ENCODE results near the gene PAGE1. TPM values are rescaled to one million over a fixed set of nuclear protein-coding genes. Genes with fewer than 3 reads are reported as not detected.

PAGE1 gene
- total RNA-seq, 1 experiment from 2014 or later, result not detected

GRCh38 chrX:49727847-49728246 lies 32.1 kb upstream of the PAGE1 start:
- Mint-ChIP-seq H3K4me1 (peaks cover 17% of the 10 kb centered on the region), H3K4me3 (no peak overlapping the region), H3K9me3 (no peaks in the 10 kb centered on the region), H3K27ac (no peak overlapping the region), H3K36me3 (no peaks in the 10 kb centered on the region), H3K27me3 (ENCODE audit: low read depth) (no peaks in the 10 kb centered on the region)
- TF ChIP-seq ESRRA (CRISPR knock-in tag; IDR thresholded peaks at IDR 0.05; ENCODE audit: borderline replicate concordance) (no peak), EMX1 (CRISPR knock-in tag; IDR thresholded peaks at IDR 0.05) (no peak), ZNF671 (CRISPR knock-in tag; IDR thresholded peaks at IDR 0.05) (no peak), NFATC4 (CRISPR knock-in tag; IDR thresholded peaks at IDR 0.05) (no peak), ZSCAN18 (CRISPR knock-in tag; IDR thresholded peaks at IDR 0.05) (no peak)
- TF ChIP-seq, protein P1, sequence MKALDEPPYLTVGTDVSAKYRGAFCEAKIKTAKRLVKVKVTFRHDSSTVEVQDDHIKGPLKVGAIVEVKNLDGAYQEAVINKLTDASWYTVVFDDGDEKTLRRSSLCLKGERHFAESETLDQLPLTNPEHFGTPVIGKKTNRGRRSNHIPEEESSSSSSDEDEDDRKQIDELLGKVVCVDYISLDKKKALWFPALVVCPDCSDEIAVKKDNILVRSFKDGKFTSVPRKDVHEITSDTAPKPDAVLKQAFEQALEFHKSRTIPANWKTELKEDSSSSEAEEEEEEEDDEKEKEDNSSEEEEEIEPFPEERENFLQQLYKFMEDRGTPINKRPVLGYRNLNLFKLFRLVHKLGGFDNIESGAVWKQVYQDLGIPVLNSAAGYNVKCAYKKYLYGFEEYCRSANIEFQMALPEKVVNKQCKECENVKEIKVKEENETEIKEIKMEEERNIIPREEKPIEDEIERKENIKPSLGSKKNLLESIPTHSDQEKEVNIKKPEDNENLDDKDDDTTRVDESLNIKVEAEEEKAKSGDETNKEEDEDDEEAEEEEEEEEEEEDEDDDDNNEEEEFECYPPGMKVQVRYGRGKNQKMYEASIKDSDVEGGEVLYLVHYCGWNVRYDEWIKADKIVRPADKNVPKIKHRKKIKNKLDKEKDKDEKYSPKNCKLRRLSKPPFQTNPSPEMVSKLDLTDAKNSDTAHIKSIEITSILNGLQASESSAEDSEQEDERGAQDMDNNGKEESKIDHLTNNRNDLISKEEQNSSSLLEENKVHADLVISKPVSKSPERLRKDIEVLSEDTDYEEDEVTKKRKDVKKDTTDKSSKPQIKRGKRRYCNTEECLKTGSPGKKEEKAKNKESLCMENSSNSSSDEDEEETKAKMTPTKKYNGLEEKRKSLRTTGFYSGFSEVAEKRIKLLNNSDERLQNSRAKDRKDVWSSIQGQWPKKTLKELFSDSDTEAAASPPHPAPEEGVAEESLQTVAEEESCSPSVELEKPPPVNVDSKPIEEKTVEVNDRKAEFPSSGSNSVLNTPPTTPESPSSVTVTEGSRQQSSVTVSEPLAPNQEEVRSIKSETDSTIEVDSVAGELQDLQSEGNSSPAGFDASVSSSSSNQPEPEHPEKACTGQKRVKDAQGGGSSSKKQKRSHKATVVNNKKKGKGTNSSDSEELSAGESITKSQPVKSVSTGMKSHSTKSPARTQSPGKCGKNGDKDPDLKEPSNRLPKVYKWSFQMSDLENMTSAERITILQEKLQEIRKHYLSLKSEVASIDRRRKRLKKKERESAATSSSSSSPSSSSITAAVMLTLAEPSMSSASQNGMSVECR (CRISPR knock-in tag; IDR thresholded peaks at IDR 0.05; ENCODE audit: borderline replicate concordance), result no peak
- TF ChIP-seq, protein P2, sequence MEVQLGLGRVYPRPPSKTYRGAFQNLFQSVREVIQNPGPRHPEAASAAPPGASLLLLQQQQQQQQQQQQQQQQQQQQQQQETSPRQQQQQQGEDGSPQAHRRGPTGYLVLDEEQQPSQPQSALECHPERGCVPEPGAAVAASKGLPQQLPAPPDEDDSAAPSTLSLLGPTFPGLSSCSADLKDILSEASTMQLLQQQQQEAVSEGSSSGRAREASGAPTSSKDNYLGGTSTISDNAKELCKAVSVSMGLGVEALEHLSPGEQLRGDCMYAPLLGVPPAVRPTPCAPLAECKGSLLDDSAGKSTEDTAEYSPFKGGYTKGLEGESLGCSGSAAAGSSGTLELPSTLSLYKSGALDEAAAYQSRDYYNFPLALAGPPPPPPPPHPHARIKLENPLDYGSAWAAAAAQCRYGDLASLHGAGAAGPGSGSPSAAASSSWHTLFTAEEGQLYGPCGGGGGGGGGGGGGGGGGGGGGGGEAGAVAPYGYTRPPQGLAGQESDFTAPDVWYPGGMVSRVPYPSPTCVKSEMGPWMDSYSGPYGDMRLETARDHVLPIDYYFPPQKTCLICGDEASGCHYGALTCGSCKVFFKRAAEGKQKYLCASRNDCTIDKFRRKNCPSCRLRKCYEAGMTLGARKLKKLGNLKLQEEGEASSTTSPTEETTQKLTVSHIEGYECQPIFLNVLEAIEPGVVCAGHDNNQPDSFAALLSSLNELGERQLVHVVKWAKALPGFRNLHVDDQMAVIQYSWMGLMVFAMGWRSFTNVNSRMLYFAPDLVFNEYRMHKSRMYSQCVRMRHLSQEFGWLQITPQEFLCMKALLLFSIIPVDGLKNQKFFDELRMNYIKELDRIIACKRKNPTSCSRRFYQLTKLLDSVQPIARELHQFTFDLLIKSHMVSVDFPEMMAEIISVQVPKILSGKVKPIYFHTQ (CRISPR knock-in tag; IDR thresholded peaks at IDR 0.05), result no peak
- TF ChIP-seq, protein P3, sequence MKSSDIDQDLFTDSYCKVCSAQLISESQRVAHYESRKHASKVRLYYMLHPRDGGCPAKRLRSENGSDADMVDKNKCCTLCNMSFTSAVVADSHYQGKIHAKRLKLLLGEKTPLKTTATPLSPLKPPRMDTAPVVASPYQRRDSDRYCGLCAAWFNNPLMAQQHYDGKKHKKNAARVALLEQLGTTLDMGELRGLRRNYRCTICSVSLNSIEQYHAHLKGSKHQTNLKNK (CRISPR knock-in tag; IDR thresholded peaks at IDR 0.05), result no peak
- ChIA-PET CTCF (no interaction called here), POLR2A (no interaction called here)
- ATAC-seq (no peak), DNase-seq (ENCODE audit: low spot score) (no peak)

GRCh38 chrX:49726966-49727365 lies 31.2 kb upstream of the PAGE1 start:
- CTCF ChIA-PET, result no interaction called here
- Mint-ChIP-seq H3K9me3 (peaks cover 2% of the 10 kb centered on the region; the same call in 1 of the 2 replicates), H3K27me3 (ENCODE audit: low read depth) (no peaks in the 10 kb centered on the region), H3K4me3 (no peak overlapping the region), H3K4me1 (peaks cover 17% of the 10 kb centered on the region), H3K36me3 (peaks cover under 1% of the 10 kb centered on the region; the same call in 1 of the 2 replicates), H3K27ac (no peak overlapping the region)
- POLR2A ChIA-PET, result no interaction called here
- DNase-seq (ENCODE audit: low spot score), result no peak
- no peak for ATAC-seq
- TF ChIP-seq, protein P2 (CRISPR knock-in tag; IDR thresholded peaks at IDR 0.05), result no peak
- TF ChIP-seq ATF3 (CRISPR knock-in tag; conservative IDR thresholded peaks at IDR 0.05) (no peak), ZNF532 (CRISPR knock-in tag; IDR thresholded peaks at IDR 0.05; ENCODE audit: borderline replicate concordance) (no peak), MAX (CRISPR knock-in tag; IDR thresholded peaks at IDR 0.05) (no peak), NR2C2 (CRISPR knock-in tag; IDR thresholded peaks at IDR 0.05) (no peak), ERG (CRISPR knock-in tag; IDR thresholded peaks at IDR 0.05) (no peak), TEAD4 (CRISPR knock-in tag; IDR thresholded peaks at IDR 0.05) (no peak)
- TF ChIP-seq, protein P4, sequence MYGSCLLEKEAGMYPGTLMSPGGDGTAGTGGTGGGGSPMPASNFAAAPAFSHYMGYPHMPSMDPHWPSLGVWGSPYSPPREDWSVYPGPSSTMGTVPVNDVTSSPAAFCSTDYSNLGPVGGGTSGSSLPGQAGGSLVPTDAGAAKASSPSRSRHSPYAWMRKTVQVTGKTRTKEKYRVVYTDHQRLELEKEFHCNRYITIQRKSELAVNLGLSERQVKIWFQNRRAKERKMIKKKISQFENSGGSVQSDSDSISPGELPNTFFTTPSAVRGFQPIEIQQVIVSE (CRISPR knock-in tag; IDR thresholded peaks at IDR 0.05; ENCODE audit: borderline replicate concordance), result no peak
